BE2C (cell line): Measurements from ENCODE around the gene MRGPRD.

Source experiments
- DNase-seq: peaks from one replicate; pipeline ENCODE4 v3.0.0-alpha.2; 2020
- H3K27me3 ChIP-seq: fragments of 250-450 bp; sonication (Bioruptor Pico); 2 replicates; pipeline ENCODE4 v1.5.1; 2020; ENCODE audit warnings: mild to moderate bottlenecking
- H3K36me3 ChIP-seq: fragments of 250-450 bp; sonication (Bioruptor Pico); 2 replicates; pipeline ENCODE4 v1.5.1; 2020; ENCODE audit warnings: mild to moderate bottlenecking
- H3K4me1 ChIP-seq: fragments of 250-450 bp; sonication (Bioruptor Pico); 2 replicates; pipeline ENCODE4 v1.5.1; 2020
- H3K4me3 ChIP-seq: 2 replicates; pipeline ENCODE4 v1.5.1; 2011; ENCODE audit warnings: low read depth, low read length
- H3K9me3 ChIP-seq: fragments of 250-450 bp; sonication (Bioruptor Pico); 2 replicates; pipeline ENCODE4 v1.5.1; 2020
- TF ChIP-seq, protein P1 (sequence below): IDR thresholded peaks from 2 replicates; pipeline ENCODE4 v1.5.1; 2012; ENCODE audit warnings: mild to moderate bottlenecking, low read depth, low read length

The MRGPRD gene

DNA sequence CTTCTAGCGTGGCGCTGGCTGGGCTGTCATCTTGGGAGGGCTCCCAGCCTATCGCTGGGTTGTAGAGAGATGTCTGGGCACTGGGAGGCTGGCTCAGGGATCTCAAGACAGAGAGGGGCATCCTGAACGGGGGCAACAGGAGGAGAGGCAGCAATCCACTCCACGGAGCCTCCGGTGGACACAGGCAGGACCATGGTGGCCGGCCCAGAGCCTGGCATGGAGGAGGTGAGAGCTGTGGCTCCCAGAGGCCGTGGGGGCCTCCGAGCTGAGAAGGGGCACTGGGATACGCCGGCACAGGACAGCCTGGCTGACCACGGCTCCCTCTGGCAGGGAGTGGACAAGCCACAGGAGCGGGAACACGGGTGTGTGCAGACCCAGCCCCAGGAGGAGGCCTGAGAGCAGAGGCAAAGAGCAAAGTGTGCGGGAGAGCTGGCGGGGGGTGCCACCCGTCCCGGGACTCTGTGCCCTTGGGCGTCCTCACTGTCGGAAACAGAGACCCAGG lies 23.1 kb upstream of the MRGPRD start:
- no peak for DNase-seq
- Histone ChIP-seq H3K4me1 (peaks cover 9% of the 10 kb centered on the region), H3K36me3 (no peaks in the 10 kb centered on the region), H3K4me3 (no peak overlapping the region), H3K27me3 (no peaks in the 10 kb centered on the region), H3K9me3 (no peaks in the 10 kb centered on the region)
- TF ChIP-seq, protein P1, sequence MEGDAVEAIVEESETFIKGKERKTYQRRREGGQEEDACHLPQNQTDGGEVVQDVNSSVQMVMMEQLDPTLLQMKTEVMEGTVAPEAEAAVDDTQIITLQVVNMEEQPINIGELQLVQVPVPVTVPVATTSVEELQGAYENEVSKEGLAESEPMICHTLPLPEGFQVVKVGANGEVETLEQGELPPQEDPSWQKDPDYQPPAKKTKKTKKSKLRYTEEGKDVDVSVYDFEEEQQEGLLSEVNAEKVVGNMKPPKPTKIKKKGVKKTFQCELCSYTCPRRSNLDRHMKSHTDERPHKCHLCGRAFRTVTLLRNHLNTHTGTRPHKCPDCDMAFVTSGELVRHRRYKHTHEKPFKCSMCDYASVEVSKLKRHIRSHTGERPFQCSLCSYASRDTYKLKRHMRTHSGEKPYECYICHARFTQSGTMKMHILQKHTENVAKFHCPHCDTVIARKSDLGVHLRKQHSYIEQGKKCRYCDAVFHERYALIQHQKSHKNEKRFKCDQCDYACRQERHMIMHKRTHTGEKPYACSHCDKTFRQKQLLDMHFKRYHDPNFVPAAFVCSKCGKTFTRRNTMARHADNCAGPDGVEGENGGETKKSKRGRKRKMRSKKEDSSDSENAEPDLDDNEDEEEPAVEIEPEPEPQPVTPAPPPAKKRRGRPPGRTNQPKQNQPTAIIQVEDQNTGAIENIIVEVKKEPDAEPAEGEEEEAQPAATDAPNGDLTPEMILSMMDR: no peak

DNA sequence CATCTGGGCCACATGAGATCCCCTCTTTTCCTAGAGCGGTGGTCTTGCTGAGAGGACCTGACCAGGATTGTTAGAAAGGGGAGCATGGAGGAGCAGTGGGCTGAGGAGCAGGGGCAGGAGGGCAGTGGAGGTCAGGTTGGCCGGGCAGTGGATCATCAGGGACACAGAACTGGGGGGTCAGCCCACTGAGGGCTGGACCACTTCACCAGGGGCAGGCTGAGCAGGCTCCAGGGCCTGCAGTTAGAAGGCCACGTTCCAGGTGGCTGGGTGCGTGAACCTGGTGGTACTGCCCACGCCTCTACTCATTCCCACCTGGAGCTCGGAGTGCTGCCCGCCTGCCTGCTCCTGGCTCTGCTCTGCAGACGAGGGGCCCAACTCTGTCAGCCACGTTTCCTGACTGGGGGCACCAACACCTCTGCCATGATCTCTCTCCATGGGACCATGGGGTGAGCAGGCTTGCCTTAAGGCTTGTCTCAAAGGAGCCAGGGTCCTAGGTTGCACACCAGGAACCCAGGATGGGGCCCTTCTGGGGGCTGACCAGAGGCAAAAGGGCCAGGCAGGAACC lies 22.6 kb upstream of the MRGPRD start:
- H3K4me1 ChIP-seq: peaks cover 9% of the 10 kb centered on the region
- no peak overlapping the region for H3K4me3 ChIP-seq
- no peak for DNase-seq
- no peaks in the 10 kb centered on the region for H3K36me3 ChIP-seq
- no peaks in the 10 kb centered on the region for H3K27me3 ChIP-seq
- no peaks in the 10 kb centered on the region for H3K9me3 ChIP-seq
- TF ChIP-seq, protein P1: no peak

DNA sequence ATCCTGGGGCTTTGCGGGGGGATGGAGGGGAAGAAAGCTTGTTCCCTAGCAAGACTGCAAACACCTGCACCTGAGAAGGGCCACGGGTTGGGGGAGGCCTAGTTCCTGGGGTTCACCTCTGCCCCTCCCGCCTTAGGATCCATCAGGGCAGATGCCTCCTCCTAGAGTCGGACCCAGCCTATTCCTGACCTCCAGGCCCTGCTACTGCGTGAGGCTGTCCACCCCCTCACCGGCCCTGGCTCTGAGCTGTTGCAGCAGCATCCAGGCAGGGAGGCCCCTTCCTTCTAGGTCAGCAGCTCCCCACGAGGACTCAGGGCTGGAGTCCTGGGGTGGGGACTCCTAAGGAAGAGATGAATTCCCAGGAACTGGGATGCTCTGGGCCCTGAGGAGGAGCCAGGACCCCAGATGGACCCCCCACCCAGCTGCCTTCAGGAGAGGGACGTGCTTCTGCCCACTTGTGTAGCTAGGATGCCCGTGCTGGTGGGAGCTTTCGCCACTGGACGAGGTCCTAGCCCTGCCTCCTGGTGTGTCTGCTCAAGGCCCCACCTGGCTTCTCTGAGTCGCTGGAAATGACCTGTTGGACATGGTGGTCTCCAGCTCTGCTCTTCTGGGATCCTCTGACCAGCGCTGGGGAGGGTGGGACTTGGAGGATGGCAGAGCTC lies 21.9 kb upstream of the MRGPRD start:
- TF ChIP-seq, protein P1: no peak
- no peaks in the 10 kb centered on the region for H3K27me3 ChIP-seq

DNA sequence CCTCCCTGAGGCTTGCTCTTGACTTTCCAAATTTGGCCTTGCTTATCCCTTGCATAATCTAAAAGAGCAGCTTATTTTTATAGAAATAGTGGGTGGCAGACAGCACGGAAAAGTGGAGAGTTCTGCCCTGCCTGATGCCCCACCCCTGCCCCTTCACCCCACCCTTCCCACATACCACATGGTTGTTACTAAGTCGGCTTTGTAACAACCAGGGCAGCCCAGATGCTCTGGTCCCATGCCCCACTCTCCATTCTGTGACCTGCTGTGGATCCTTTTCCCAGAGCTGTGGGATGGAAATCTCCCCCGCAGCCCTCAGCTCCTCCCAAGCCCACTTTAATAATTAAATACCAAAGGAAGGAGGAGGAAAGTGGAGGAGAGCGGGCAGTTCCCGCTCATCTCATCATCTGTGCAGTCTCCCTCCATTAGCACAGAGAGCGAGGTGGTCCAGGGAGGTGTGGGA lies 21.4 kb upstream of the MRGPRD start:
- no peaks in the 10 kb centered on the region for H3K27me3 ChIP-seq
- DNase-seq: no peak
- peaks cover 15% of the 10 kb centered on the region for H3K4me1 ChIP-seq
- no peaks in the 10 kb centered on the region for H3K9me3 ChIP-seq
- TF ChIP-seq, protein P1: no peak
- no peak overlapping the region for H3K4me3 ChIP-seq
- H3K36me3 ChIP-seq: no peaks in the 10 kb centered on the region

More for the DNA sequence above, 21.9 kb upstream of the MRGPRD start:
- no peak overlapping the region for H3K4me3 ChIP-seq
- DNase-seq: no peak
- no peaks in the 10 kb centered on the region for H3K36me3 ChIP-seq
- no peaks in the 10 kb centered on the region for H3K9me3 ChIP-seq
- peaks cover 15% of the 10 kb centered on the region for H3K4me1 ChIP-seq

DNA sequence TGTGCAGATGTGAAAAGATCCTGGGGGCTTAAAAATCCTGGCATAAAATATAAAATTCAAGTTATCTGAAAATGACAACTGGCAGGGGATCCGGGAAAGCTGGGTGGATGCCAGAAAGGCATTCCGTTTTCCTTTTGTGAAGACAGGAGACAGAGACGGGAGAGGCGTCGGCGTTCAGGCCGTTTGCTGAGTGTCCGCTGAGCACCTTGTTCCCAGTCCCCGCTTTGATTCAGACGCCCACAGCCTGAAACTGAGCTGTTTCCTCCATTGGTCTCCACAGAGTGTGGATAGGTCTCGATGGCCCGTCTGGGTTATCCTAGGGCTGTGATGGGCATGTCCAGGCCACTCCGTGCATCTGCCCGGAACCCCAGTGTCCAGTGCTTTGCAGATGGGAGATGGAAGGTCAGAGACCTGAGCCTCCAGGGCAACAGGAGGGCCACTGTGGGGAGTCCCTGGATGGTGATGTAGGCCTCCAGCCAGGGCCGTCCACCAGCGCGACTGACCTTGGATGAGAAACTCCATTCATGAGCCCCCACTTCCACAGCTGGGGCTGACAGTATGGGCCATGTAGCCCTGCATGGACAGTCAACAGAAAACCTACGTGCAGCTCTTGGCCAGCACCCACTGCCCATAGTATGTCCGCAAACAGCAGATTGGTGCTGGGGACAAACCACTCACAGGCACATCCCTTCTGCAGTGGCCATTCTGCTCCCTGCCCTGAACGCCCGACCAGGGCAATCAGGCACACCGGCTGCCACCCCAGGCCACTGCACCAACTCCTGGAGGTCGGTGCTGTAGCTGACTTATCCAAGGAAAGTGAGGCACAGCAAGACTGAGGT lies 20.7 kb upstream of the MRGPRD start:
- H3K36me3 ChIP-seq: no peaks in the 10 kb centered on the region
- H3K4me3 ChIP-seq: no peak overlapping the region

More for the DNA sequence above, 20.7 kb upstream of the MRGPRD start:
- Histone ChIP-seq H3K9me3 (no peaks in the 10 kb centered on the region), H3K4me1 (peaks cover 15% of the 10 kb centered on the region), H3K27me3 (no peaks in the 10 kb centered on the region)
- TF ChIP-seq, protein P1: no peak
- no peak for DNase-seq
